HG03565 (cell line): Measurements from ENCODE around the gene RIT2.

Experiments used
- ATAC-seq: cut with Tn5 transposase; IDR thresholded peaks from one replicate; pipeline ENCODE4 v1.9.1; 2021; ENCODE audit warnings: mild to moderate bottlenecking, moderate library complexity; ENCODE audit not compliant: unreplicated experiment

Gene RIT2

DNA sequence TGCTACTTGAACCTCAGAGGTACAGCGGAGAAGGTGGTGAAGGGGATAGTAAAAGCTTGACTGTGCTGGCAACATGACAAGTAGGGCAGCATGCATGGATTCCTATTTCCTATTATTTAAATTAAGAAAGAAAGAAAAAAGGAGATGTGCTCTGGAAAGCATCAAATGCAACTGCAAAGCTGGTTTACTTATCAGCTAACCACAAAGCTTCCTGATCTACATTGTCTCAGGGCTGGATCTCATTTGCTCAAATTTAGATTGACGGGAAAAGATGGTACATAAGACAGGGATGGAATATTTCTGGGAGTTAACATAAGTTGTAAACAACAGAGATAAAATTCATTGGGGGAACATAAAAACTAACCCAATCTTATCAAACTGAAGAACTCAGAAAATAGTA is 178.0 kb downstream of the RIT2 start:
- ATAC-seq, result no peak

DNA sequence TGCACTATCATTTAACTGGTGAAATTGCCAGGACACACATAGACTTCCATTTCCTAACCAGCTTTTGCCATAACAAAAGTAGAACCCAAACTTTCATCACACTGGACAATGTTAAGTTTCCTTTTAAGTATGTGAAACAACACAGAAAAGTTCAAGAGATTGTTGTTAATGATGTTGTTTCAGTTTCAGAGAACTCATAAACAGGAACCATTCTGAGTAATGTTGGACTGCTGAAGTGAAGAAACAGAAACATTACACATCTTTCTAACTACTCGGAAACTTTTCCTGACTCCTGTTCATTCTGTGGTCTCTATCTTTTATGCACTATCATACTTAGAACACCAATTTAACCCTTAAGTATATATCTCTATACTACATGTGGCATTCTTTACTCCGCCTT is 179.2 kb downstream of the RIT2 start:
- ATAC-seq, result peak; percentile 63

GRCh38 chr18:42931491-42931890 is 184.0 kb downstream of the RIT2 start:
- ATAC-seq, result no peak

- ATAC-seq, result no peak
Measured at GRCh38 chr18:42929857-42930256, 185.6 kb downstream of the RIT2 start.

- ATAC-seq, result no peak
Measured at GRCh38 chr18:42929181-42929580, 186.3 kb downstream of the RIT2 start.

- no peak for ATAC-seq
Measured at GRCh38 chr18:42925036-42925435, 190.4 kb downstream of the RIT2 start.

DNA sequence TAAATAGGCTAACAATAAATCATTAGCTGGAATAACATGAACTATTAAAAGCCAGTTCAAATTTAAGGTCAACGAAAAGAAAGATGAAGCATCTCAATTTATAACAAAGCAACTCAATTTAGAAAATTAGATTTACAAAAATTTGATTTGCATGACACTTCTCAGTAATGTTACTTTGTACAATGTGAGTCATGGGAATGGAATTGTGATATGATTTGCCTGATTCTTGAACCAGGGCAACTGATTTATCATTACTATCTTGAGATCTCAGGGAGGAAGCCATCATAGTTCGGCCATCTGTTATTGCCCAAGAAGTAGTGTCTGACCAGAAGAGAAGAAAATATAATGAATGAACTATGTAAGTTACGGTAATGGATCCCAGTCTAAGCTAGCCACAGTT is 193.1 kb downstream of the RIT2 start:
- no peak for ATAC-seq

DNA sequence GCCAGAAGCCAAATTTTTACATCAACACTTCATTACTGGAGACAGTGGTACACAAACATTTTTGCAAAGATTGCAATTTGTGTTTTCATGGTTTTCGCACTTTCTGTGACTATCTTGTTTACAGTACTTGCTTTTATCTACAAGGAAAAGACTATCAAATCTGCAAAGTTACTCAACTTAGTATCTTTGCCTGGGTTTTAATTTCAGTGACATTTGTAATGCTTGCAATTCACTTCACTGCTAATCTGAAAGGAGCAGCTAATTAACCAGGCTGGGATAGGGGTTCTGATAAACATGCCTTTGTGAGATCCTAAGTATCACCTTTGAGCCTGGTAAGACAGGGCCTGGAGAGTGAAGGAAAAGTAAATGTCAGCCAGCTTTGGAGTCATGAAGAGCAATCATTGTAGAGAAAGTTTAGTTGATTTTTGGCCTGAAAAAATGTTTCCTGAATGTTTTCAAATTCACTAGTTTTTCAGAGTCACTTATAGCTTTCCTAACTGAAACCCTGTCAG is 194.2 kb downstream of the RIT2 start:
- ATAC-seq, result no peak

DNA sequence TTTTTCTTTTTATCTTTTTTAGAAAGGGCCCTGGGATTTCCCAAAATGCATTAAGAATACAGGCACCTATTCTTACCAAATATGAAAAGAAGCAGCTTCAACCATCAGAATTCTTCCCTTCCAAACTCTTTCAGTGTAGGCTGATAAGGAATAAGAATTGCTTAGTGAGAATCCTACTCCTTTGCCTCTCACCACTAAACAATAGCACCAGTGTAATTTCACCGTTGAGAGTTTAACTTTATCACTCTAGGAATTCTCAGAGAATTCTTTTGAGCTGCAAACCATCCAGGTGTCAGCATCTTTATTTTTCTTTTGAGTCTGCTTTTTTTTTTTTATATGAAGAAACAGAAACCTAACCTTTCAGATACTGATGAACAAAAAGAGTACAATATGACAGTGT is 194.9 kb downstream of the RIT2 start:
- ATAC-seq, result no peak

GRCh38 chr18:42915299-42915698 is 200.2 kb downstream of the RIT2 start:
- ATAC-seq, result no peak

GRCh38 chr18:42914476-42914875 is 201.0 kb downstream of the RIT2 start:
- ATAC-seq, result no peak

DNA sequence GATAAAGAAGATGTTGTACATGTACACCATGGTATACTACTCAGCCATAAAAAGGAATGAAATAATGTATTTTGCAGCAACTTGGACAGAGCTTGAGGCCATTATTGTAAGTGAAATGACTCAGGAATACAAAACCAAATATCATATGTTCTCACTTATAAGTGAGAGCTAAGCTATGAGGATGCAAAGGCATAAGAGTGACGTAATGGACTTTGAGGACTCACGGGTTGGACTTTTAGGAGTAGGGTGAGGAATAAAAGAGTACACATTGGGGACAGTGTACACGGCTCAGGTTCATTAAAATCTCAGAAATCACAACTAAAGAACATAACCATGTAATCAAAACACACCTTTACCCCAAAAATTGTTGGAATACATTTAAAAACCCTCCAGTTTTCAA is 206.4 kb downstream of the RIT2 start:
- ATAC-seq, result no peak

DNA sequence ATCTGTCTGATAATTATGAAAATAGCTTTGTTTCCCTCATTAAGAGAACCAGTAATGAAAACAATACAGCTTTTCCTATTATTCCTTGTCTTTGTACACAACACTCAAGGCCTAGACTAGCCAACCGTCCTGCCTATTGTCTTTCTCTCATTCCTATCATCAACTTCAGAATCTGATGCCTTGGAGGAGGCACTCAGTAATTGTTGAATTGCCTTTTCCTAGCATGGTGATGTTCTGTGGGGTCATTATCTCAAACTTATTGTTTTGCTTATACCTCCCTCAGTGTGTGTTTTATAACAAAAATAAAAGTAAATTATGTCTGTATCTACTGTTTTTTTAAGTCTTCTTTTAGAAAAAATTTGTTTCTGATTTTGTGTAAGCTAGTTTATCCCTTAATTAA is 208.7 kb downstream of the RIT2 start:
- ATAC-seq, result no peak

GRCh38 chr18:42901161-42901560 is 214.3 kb downstream of the RIT2 start:
- ATAC-seq, result no peak

DNA sequence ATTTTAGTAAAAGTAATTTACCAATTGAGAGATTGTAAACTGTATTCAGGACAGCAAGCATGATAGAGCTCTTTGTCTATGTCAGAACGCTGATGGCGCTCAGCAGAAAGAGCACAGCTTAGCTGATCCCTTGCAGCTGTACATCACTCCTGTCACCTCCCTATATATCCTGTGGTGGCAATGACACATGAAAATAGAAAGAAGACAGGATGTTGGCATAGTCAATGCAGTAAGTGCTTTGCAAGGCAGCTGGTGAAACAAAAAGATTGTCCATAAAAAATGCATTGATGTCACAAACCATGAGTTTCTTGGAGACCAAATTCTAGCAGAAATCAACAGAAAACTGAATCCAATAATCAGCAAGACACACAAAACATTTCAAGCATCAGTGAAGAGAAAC is 221.5 kb downstream of the RIT2 start:
- ATAC-seq, result no peak

DNA sequence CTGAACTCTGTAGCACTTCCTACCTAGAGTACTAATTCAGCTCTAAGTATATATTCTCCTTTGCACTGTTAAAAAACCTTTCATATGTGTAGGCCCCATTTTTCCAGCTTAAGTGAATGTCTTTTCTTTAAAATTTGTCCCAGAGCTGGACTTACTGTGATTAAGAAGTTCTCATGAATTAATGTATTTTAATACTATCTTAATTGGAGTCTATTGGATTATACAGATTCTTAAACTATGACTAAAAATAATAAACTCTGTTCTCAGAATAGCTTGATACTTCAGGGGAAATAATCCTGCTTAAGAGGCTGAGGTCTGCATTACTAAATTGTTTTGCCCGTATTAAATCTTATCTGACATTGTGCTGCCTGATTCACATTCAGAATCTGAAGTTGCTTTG is 223.3 kb downstream of the RIT2 start:
- ATAC-seq, result no peak

- ATAC-seq, result no peak
Measured at GRCh38 chr18:42891705-42892104, 223.8 kb downstream of the RIT2 start.

DNA sequence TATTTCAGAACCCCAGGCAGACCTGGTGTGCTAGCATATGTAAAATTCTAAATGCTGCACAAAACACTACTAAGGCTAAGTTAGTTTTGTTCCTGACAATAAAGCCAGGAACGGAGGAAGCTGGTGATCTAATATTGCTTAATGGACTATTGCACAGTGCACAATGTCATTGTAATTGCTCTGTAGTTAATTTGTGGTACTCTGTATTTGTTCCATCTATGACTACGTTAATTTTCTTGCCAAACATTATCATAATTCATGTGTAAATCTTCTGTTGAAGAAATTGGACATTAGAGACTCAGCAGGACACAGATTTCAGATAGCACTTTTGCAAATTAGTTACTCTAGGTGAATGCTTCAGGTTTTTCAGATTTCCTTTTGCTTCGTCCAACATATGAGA is 232.3 kb downstream of the RIT2 start:
- no peak for ATAC-seq

DNA sequence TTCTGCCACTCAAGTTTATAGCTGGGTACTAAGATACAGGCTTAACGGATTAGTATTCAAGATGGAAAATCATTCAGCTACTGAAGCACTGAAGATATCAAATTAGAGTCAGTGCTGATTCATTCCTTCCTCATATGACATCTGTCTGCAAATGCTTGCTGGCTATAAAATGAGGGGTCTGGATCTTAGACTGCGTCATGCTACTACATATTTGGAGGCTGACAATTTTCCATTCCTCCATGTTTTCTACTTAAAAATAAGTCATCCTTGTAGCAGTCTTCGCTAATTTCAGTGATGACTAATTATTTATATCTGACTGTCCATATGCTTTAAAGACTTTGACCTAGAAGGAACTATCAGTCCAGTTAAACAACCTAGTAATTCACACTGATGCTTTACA is 233.4 kb downstream of the RIT2 start:
- ATAC-seq, result no peak

DNA sequence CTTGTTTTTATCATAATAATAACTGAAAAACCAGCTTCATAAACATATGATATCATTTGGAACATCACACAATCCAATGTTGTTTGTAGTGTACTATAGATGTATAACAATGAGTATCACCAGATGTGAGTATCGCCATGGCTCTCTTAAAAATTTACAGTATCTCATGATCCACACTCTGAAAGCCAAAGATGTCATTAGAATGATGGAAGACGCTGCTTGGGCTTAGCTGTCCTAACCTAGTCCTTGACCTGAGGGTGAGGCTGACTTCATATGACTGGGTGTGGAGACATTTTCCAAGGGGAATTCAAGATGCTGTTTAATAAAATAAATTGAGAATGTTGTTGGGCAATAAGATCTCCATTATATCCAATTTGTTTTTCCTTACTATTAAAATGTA is 242.6 kb downstream of the RIT2 start:
- no peak for ATAC-seq

- no peak for ATAC-seq
Measured at GRCh38 chr18:42864876-42865275, 250.6 kb downstream of the RIT2 start.

DNA sequence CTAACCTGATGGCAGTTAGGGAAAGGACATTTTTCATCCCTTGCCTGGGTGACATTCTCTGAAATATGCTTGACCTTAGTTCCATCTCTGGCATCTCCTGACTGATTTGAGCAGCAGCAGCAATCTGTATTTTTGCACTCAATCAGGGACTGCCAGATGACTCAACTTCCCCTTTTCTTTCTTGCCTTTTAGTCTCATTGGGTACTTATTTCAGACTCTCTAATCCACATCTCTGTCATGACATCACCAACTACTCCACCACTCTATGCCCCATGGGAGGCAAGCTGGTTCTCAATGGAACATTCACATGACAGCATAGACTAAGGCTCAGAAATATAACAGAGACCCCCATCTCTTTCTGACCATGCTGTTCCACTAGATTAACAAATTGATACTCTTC is 254.2 kb downstream of the RIT2 start:
- no peak for ATAC-seq

GRCh38 chr18:42860548-42860947 is 254.9 kb downstream of the RIT2 start:
- ATAC-seq, result no peak

GRCh38 chr18:42860011-42860410 is 255.5 kb downstream of the RIT2 start:
- no peak for ATAC-seq
